Stomach (tissue), 9 donors: Measurements from ENCODE around the gene MTMR1. TPM values are rescaled to one million over a fixed set of nuclear protein-coding genes. Genes with fewer than 3 reads are reported as not detected.

Experiments
- DNase-seq, 2 donors: peaks; one replicate each; pipeline versions ENCODE4 v3.0.0 to v3.0.0-alpha.2; 2013 to 2019
- H3K27ac ChIP-seq, 5 donors: fragments of 200-600 bp in 4 of 5; sonication (generic) in 4 of 5; one replicate each; pipeline ENCODE4 v1.5.1; 2013 to 2019; ENCODE audit warnings: mild to moderate bottlenecking in 1 of 5, moderate library complexity in 1 of 5
- H3K27me3 ChIP-seq, 3 donors: fragments of 200-600 bp; sonication (generic); one replicate each; pipeline ENCODE4 v1.5.1; 2017 to 2019; ENCODE audit warnings: mixed run types in 1 of 3
- H3K36me3 ChIP-seq, 4 donors: fragments of 200-600 bp; sonication (generic); 1 replicate in 3 of 4; 2 replicates in 1 of 4; pipeline ENCODE4 v1.5.1; 2016 to 2019
- H3K4me1 ChIP-seq, 4 donors: fragments of 200-600 bp; sonication (generic); one replicate each; pipeline ENCODE4 v1.5.1; 2016 to 2019
- H3K4me3 ChIP-seq, 4 donors: fragments of 200-600 bp; sonication (generic) in 3 of 4; one replicate each; pipeline ENCODE4 v1.5.1; 2016 to 2019; ENCODE audit warnings: mild to moderate bottlenecking in 1 of 4
- H3K9me3 ChIP-seq, 4 donors: fragments of 200-600 bp; sonication (generic); one replicate each; pipeline ENCODE4 v1.5.1; 2016 to 2019
- EP300 ChIP-seq: sonication (generic); formaldehyde crosslinking; IDR thresholded peaks from one replicate; pipeline ENCODE4 v1.6.1; 2017; ENCODE audit warnings: antibody characterized with exemption
- POLR2A ChIP-seq, 4 donors: fragments of 450-650 bp; IDR thresholded peaks; one replicate each; pipeline ENCODE4 v1.6.1; 2016; ENCODE audit warnings: antibody characterized with exemption in 4 of 4, control low read depth in 2 of 4, mild to moderate bottlenecking in 1 of 4, moderate library complexity in 1 of 4
- POLR2AphosphoS5 ChIP-seq, 3 donors: sonication (generic); formaldehyde crosslinking; IDR thresholded peaks; one replicate each; pipeline ENCODE4 v1.6.1; 2016; ENCODE audit warnings: antibody characterized with exemption in 3 of 3
- WGBS, 5 donors: extraction: QIAGEN DNeasy Blood & Tissue Kit in 3 of 5; methylation state at CpG; one replicate each; pipeline versions ENCODE4 v1.1.5 to v1.1.7; 2013 to 2018; 5-methylcytosine and 5-hydroxymethylcytosine counted together
- intact Hi-C: fragments of 100-400 bp; cut with DNase I; formaldehyde crosslinking; loops from one replicate; pipeline ENCODE4 v1.15.1; 2023; ENCODE audit warnings: low total_unique reads
- polyA plus RNA-seq, 3 donors: library from polyadenylated mRNA; stranded (reverse); fragments of 200-250 nt; gene quantifications; one replicate each; pipeline ENCODE4 v1.2.3, GENCODE V29; 2013
- total RNA-seq, 5 donors: library from RNA; depleted of rRNA; stranded (reverse); fragments of >200 nt; gene quantifications; one replicate each; pipeline versions ENCODE4 v1.1.0 to v1.2.3, GENCODE V29; 2014 to 2016
- TF ChIP-seq, protein P1 (sequence below), 7 experiments: fragments of 450-650 bp in 4 of 7; fragments of 200-600 bp in 3 of 7; sonication (generic) in 3 of 7; IDR thresholded peaks; one replicate each; pipeline ENCODE4 v1.5.1; 2016 to 2019; ENCODE audit warnings: antibody characterized with exemption in 7 of 7, control low read depth in 2 of 7, mild to moderate bottlenecking in 1 of 7
- donor health status: healthy with polysubstance abuse.
- donor health status: Bipolar disorder and iron deficiency.
- donor health status: healthy.

The MTMR1 gene
- total and polyA plus RNA-seq, 8 donors: 4.7 to 36.4 (median 8.0) TPM

DNA sequence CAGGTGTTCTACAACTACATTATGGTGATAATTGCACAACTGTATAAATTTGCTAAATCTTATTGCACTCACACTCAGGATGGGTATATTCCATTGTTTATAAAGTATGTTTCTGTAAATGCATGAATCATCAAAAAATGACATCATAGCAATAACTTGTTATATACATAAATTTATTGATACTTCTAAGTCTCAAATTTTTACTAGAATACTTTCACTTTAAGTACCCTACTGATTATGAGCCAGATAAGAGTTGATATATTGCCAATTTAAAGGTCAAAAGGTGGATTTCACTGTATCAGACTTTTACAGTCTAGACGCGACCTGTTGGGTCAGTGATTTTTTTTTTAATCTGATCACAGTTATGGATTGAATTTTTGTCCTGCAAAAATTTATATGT is 37.4 kb upstream of the MTMR1 start:
- WGBS, 5 donors: 29 to 74% (median 60%) methylated on average over 2 of the region's 2 CpGs
- no peaks in the 10 kb centered on the region for H3K9me3 ChIP-seq
- H3K27ac ChIP-seq: no peak overlapping the region
- H3K36me3 ChIP-seq: peaks cover 0 to 29% (median 23%) of the 10 kb centered on the region in 4 donors
- intact Hi-C loops: no loop called here
- no peaks in the 10 kb centered on the region for H3K27me3 ChIP-seq
- no peaks in the 10 kb centered on the region for H3K4me1 ChIP-seq
- H3K4me3 ChIP-seq: no peak overlapping the region
- TF ChIP-seq POLR2A (IDR thresholded peaks at IDR 0.05): no peak
- TF ChIP-seq, protein P1, sequence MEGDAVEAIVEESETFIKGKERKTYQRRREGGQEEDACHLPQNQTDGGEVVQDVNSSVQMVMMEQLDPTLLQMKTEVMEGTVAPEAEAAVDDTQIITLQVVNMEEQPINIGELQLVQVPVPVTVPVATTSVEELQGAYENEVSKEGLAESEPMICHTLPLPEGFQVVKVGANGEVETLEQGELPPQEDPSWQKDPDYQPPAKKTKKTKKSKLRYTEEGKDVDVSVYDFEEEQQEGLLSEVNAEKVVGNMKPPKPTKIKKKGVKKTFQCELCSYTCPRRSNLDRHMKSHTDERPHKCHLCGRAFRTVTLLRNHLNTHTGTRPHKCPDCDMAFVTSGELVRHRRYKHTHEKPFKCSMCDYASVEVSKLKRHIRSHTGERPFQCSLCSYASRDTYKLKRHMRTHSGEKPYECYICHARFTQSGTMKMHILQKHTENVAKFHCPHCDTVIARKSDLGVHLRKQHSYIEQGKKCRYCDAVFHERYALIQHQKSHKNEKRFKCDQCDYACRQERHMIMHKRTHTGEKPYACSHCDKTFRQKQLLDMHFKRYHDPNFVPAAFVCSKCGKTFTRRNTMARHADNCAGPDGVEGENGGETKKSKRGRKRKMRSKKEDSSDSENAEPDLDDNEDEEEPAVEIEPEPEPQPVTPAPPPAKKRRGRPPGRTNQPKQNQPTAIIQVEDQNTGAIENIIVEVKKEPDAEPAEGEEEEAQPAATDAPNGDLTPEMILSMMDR (IDR thresholded peaks at IDR 0.05): no peak
- no peak for TF ChIP-seq EP300
- no peak for TF ChIP-seq POLR2AphosphoS5 (IDR thresholded peaks at IDR 0.05)
- no peak for DNase-seq

DNA sequence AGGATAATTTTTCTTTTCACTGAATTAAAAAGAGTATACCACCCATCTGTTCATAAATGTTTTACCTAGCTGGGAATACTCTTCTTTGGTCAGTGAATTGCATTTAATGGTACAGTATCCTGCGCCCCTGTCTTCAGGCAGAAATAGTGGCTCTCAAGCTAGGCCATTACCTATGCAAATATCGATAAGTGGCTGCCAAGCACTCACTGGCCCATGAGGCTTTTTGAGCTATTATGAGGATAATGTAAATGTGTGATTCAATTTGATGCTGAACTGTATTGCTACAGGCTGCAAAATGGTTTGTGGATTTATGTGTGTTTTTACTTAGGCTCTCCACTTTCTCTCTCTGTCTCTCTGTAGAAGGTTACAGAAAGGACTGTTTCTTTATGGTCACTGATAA is 30.1 kb upstream of the MTMR1 start:
- intact Hi-C loops: no loop called here
- 42 to 77% (median 67%) methylated on average over 2 of the region's 2 CpGs for WGBS, 5 donors
- Histone ChIP-seq H3K36me3 (peaks cover 0 to 40% (median 36%) of the 10 kb centered on the region in 4 donors), H3K9me3 (no peaks in the 10 kb centered on the region), H3K4me1 (peaks cover 0 to 10% (median 0%) of the 10 kb centered on the region in 4 donors), H3K27ac (no peak overlapping the region), H3K27me3 (no peaks in the 10 kb centered on the region), H3K4me3 (no peak overlapping the region)
- peak in 1 of 2 donors; percentile 10 for DNase-seq
- no peak for TF ChIP-seq EP300
- TF ChIP-seq POLR2A (IDR thresholded peaks at IDR 0.05): no peak
- no peak for TF ChIP-seq POLR2AphosphoS5 (IDR thresholded peaks at IDR 0.05)
- TF ChIP-seq, protein P1 (IDR thresholded peaks at IDR 0.05): no peak

DNA sequence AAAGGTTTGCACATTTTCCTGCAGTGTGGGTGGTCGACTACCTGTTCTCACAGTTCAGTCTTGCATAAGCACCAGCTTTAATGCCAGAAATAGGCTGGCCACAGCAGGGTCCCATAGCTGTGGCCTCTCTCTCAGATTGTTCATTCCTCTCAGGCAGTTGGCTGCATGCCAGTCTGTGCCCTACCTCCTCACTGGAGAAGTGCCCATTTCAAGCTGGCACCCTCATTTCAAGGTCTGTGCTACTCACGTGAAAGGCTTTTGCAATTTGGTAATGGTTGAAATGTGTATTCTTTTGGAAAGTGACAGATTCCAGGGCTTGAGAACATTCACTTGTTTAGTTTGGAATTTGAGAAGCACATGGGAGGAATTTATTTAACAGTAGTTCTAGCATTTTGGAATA is 28.9 kb upstream of the MTMR1 start:
- WGBS, 5 donors: 19 to 40% (median 31%) methylated on average over 2 of the region's 2 CpGs

DNA sequence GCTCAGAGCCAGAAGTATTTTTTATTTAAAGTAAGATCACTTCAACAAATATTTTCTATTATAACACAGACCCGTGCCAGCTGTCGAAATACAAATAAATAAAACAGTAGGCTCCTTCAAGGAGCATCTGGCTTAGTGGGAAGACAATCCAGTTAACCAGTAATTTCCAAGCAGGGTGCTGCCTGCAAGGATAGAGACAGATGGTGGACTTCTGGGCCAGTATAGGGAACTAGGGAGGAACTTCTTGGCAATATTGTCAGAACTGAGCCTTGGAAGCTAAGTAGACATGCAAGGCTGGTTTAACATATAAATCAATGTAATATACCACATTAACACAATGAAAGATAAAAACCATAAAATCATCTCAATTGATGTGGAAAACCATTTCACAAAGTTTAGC is 17.0 kb upstream of the MTMR1 start:
- TF ChIP-seq POLR2A (IDR thresholded peaks at IDR 0.05) (no peak), EP300 (no peak), POLR2AphosphoS5 (IDR thresholded peaks at IDR 0.05) (no peak)
- TF ChIP-seq, protein P1 (IDR thresholded peaks at IDR 0.05): no peak
- Histone ChIP-seq H3K4me1 (no peaks in the 10 kb centered on the region), H3K27me3 (no peaks in the 10 kb centered on the region), H3K27ac (no peak overlapping the region), H3K9me3 (peaks cover 0 to 10% (median 4%) of the 10 kb centered on the region in 4 donors), H3K4me3 (no peak overlapping the region), H3K36me3 (peaks cover 0 to 8% (median 2%) of the 10 kb centered on the region in 4 donors)
- no peak for DNase-seq
- 12 to 49% (median 37%) methylated on average over 2 of the region's 2 CpGs for WGBS, 5 donors
- intact Hi-C loops: no loop called here

More for the DNA sequence above, 28.9 kb upstream of the MTMR1 start:
- H3K27me3 ChIP-seq: no peaks in the 10 kb centered on the region
- DNase-seq: peak; percentile 41 to 76
- no peak overlapping the region for H3K4me3 ChIP-seq
- TF ChIP-seq, protein P1 (IDR thresholded peaks at IDR 0.05): no peak
- TF ChIP-seq EP300: no peak
- no peak for TF ChIP-seq POLR2A (IDR thresholded peaks at IDR 0.05)
- TF ChIP-seq POLR2AphosphoS5 (IDR thresholded peaks at IDR 0.05): no peak
- intact Hi-C loops: no loop called here
- H3K9me3 ChIP-seq: no peaks in the 10 kb centered on the region
- H3K27ac ChIP-seq: no peak overlapping the region
- H3K36me3 ChIP-seq: peaks cover 0 to 39% (median 28%) of the 10 kb centered on the region in 4 donors
- peaks cover 0 to 10% (median 0%) of the 10 kb centered on the region in 4 donors for H3K4me1 ChIP-seq
